OCI-LY1 (cell line): Measurements from ENCODE around the gene MUC3A.

ENCODE experiments used
- EZH2 ChIP-seq: fragments of 200-600 bp; sonication (generic), shearing (Covaris generic); IDR thresholded peaks from 2 replicates; pipeline ENCODE4 v1.8.0; 2017; ENCODE audit warnings: borderline replicate concordance, mixed run types, mild to moderate bottlenecking, antibody characterized with exemption, low read length, moderate library complexity, mixed read lengths
- TF ChIP-seq, protein P1 (sequence below): fragments of 200-600 bp; sonication (generic), shearing (Covaris generic); IDR thresholded peaks from 2 replicates; pipeline ENCODE4 v1.5.1; 2017; ENCODE audit warnings: mild to moderate bottlenecking, antibody characterized with exemption, low read length, moderate library complexity, mixed read lengths

DNA sequence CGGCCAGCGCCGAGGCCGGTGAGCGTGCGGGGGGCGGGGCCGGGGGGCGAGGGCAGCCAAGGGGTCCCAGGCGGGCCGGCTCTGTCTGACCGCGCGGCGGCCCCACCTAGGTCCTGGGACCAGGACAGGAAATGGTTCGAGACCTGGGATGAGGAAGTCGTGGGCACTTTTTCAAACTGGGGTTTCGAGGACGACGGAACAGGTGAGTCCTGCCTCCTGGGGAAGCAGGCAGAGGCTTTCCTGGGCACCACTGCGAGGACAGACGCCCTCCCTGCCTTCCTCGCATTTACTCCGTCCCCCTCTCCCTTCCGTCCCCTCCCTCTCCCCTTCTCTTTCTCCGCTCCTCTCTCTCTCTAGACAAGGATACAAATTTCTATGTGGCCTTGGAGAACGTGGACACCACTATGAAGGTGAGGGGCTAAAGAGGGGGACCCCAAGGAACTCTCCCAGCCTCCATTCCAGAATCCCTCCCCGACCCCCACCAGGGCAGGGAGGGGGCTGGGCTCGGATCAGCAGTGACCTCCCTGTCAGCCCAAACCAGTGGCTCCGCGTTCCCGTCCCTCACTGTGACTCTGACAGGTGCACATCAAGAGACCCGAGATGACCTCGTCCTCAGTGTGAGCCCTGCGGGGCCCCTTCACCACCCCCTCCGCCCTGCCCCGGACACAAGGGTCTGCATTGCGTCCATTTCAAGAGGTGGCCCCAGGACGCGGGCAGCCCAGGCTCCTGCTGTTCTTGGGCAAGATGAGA lies 17.4 kb downstream of the MUC3A start:
- TF ChIP-seq, protein P1, sequence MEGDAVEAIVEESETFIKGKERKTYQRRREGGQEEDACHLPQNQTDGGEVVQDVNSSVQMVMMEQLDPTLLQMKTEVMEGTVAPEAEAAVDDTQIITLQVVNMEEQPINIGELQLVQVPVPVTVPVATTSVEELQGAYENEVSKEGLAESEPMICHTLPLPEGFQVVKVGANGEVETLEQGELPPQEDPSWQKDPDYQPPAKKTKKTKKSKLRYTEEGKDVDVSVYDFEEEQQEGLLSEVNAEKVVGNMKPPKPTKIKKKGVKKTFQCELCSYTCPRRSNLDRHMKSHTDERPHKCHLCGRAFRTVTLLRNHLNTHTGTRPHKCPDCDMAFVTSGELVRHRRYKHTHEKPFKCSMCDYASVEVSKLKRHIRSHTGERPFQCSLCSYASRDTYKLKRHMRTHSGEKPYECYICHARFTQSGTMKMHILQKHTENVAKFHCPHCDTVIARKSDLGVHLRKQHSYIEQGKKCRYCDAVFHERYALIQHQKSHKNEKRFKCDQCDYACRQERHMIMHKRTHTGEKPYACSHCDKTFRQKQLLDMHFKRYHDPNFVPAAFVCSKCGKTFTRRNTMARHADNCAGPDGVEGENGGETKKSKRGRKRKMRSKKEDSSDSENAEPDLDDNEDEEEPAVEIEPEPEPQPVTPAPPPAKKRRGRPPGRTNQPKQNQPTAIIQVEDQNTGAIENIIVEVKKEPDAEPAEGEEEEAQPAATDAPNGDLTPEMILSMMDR = no peak
- TF ChIP-seq EZH2 = no peak
